GM19452 (cell line): ENCODE data around the gene SYNJ2.

Experiments used
- ATAC-seq: cut with Tn5 transposase; IDR thresholded peaks from one replicate; pipeline ENCODE4 v1.9.1; 2021; ENCODE audit not compliant: unreplicated experiment

The SYNJ2 gene

GRCh38 chr6:158110986-158111385 is 129.3 kb downstream of the SYNJ2 start:
- no peak for ATAC-seq

GRCh38 chr6:158111987-158112386 is 130.3 kb downstream of the SYNJ2 start:
- ATAC-seq = no peak

- no peak for ATAC-seq
Measured at GRCh38 chr6:158113802-158114201, 132.1 kb downstream of the SYNJ2 start.

- no peak for ATAC-seq
Measured at GRCh38 chr6:158115102-158115501, 133.4 kb downstream of the SYNJ2 start.

GRCh38 chr6:158115508-158115907 is 133.8 kb downstream of the SYNJ2 start:
- ATAC-seq = no peak

- ATAC-seq = no peak
Measured at GRCh38 chr6:158118886-158119285, 137.2 kb downstream of the SYNJ2 start.

- no peak for ATAC-seq
Measured at GRCh38 chr6:158121335-158121734, 139.7 kb downstream of the SYNJ2 start.

GRCh38 chr6:158122048-158122447 is 140.4 kb downstream of the SYNJ2 start:
- ATAC-seq = no peak

- no peak for ATAC-seq
Measured at GRCh38 chr6:158124288-158124687, 142.6 kb downstream of the SYNJ2 start.

GRCh38 chr6:158125271-158125670 is 143.6 kb downstream of the SYNJ2 start:
- no peak for ATAC-seq

GRCh38 chr6:158131926-158132325 is 150.3 kb downstream of the SYNJ2 start:
- ATAC-seq = no peak

GRCh38 chr6:158142789-158143188 is 161.1 kb downstream of the SYNJ2 start:
- no peak for ATAC-seq

- ATAC-seq = no peak
Measured at GRCh38 chr6:158143700-158144099, 162.0 kb downstream of the SYNJ2 start.
